Stimulated activated CD8-positive, alpha-beta memory T cell treated with anti-CD3 and anti-CD28 coated beads, Interleukin-2, amount 100 ng/mL, for 1 hour (primary cell): ENCODE data around the gene DPYD.

Experiments
- DNase-seq, 2 donors: peaks; one replicate each; pipeline ENCODE4 v3.0.0-alpha.2; 2020; ENCODE audit warnings: low read depth in 2 of 2

Gene DPYD

GRCh38 chr1:97784661-97785060, 136.2 kb downstream of the DPYD start:
- DNase-seq, result no peak

GRCh38 chr1:97783751-97784150, 137.1 kb downstream of the DPYD start:
- DNase-seq, result no peak

GRCh38 chr1:97781762-97782337, 139.0 kb downstream of the DPYD start:
- no peak for DNase-seq

- no peak for DNase-seq
Observed at GRCh38 chr1:97780884-97781283, 139.9 kb downstream of the DPYD start.

GRCh38 chr1:97778718-97779117, 142.1 kb downstream of the DPYD start:
- DNase-seq, result no peak

- DNase-seq, result no peak
Observed at GRCh38 chr1:97770376-97770775, 150.5 kb downstream of the DPYD start.

GRCh38 chr1:97767381-97767780, 153.5 kb downstream of the DPYD start:
- no peak for DNase-seq

GRCh38 chr1:97764991-97765390, 155.8 kb downstream of the DPYD start:
- DNase-seq, result no peak

GRCh38 chr1:97761637-97762036, 159.2 kb downstream of the DPYD start:
- no peak for DNase-seq

GRCh38 chr1:97759078-97759477, 161.8 kb downstream of the DPYD start:
- DNase-seq, result no peak

GRCh38 chr1:97758541-97759057, 162.2 kb downstream of the DPYD start:
- DNase-seq, result no peak

- DNase-seq, result no peak
Observed at GRCh38 chr1:97745912-97746311, 174.9 kb downstream of the DPYD start.

GRCh38 chr1:97744977-97745376, 175.9 kb downstream of the DPYD start:
- DNase-seq, result no peak

GRCh38 chr1:97743129-97743528, 177.7 kb downstream of the DPYD start:
- DNase-seq, result no peak

- DNase-seq, result no peak
Observed at GRCh38 chr1:97740891-97741290, 179.9 kb downstream of the DPYD start.

- DNase-seq, result no peak
Observed at GRCh38 chr1:97739596-97740103, 181.2 kb downstream of the DPYD start.

- no peak for DNase-seq
Observed at GRCh38 chr1:97738270-97738669, 182.6 kb downstream of the DPYD start.

- DNase-seq, result no peak
Observed at GRCh38 chr1:97730271-97730670, 190.6 kb downstream of the DPYD start.

- DNase-seq, result no peak
Observed at GRCh38 chr1:97728436-97728835, 192.4 kb downstream of the DPYD start.

GRCh38 chr1:97727029-97727428, 193.8 kb downstream of the DPYD start:
- no peak for DNase-seq

GRCh38 chr1:97726386-97726785, 194.4 kb downstream of the DPYD start:
- DNase-seq, result no peak

GRCh38 chr1:97721221-97721620, 199.6 kb downstream of the DPYD start:
- no peak for DNase-seq

- DNase-seq, result no peak
Observed at GRCh38 chr1:97712980-97713379, 207.9 kb downstream of the DPYD start.

GRCh38 chr1:97711858-97712257, 209.0 kb downstream of the DPYD start:
- no peak for DNase-seq
